ENCODE results near the gene FRS3. TPM values are rescaled to one million over a fixed set of nuclear protein-coding genes. Genes with fewer than 3 reads are reported as not detected.

The FRS3 gene
- total RNA-seq, 1 donor from 2014 or later: 3.3 TPM

GRCh38 chr6:41790045-41790444, 10.3 kb upstream of the FRS3 start:
- H3K27ac Mint-ChIP-seq (ENCODE audit: unreplicated experiment): no peak overlapping the region
- no peaks in the 10 kb centered on the region for H3K27me3 Mint-ChIP-seq (ENCODE audit: low read depth)
- no peaks in the 10 kb centered on the region for H3K36me3 Mint-ChIP-seq (ENCODE audit: low read depth)
- H3K4me1 Mint-ChIP-seq (ENCODE audit: low read depth): peaks cover 20% of the 10 kb centered on the region
- no peak overlapping the region for H3K4me3 Mint-ChIP-seq (ENCODE audit: unreplicated experiment)
- no peak for DNase-seq (ENCODE audit: low spot score)
- no peaks in the 10 kb centered on the region for H3K9me3 Mint-ChIP-seq (ENCODE audit: low read depth)
- no peak for TF ChIP-seq CTCF (IDR thresholded peaks at IDR 0.05)

GRCh38 chr6:41789390-41789724, 9.7 kb upstream of the FRS3 start:
- Mint-ChIP-seq H3K27ac (ENCODE audit: unreplicated experiment) (no peak overlapping the region), H3K4me1 (ENCODE audit: low read depth) (peaks cover 20% of the 10 kb centered on the region), H3K36me3 (ENCODE audit: low read depth) (peaks cover under 1% of the 10 kb centered on the region), H3K27me3 (ENCODE audit: low read depth) (no peaks in the 10 kb centered on the region), H3K4me3 (ENCODE audit: unreplicated experiment) (peak overlapping the region; percentile 89), H3K9me3 (ENCODE audit: low read depth) (no peaks in the 10 kb centered on the region)
- no peak for TF ChIP-seq CTCF (IDR thresholded peaks at IDR 0.05)
- DNase-seq (ENCODE audit: low spot score): no peak

DNA sequence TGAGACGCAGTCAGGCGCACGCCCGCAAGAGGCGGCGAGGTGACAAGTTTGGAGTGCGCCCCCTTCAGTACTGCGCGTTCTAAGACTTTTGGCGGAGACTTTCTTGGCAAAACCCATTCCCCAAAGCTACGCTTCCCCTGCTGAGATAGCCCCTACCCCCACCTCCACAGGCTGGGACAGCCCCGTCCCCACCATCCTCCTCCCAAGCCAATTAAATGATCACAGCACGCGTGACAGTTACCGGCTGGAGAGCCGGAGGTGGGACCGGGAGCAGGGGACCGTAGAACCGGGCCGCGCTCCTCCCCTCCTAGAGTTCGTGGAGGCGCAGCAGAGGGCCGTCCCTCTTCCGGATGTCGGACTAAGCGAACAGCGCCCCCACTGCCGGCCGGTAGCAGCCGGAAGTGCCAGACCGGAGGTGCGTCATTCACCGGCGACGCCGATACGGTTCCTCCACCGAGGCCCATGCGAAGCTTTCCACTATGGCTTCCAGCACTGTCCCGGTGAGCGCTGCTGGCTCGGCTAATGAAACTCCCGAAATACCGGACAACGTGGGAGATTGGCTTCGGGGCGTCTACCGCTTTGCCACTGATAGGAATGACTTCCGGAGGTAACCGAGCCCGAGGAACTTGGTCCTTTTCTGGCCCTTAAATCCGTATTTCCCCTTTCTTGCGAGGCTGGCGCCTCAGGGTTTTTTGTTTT, 7.7 kb upstream of the FRS3 start, which contains the start of gene TOMM6:
TOMM6 (plus strand) TSS at position 476 of the 699 bp plus-strand sequence; CDS start at position 480, 4 bp downstream.
- Mint-ChIP-seq H3K9me3 (ENCODE audit: low read depth) (no peaks in the 10 kb centered on the region), H3K27ac (ENCODE audit: unreplicated experiment) (peak within 1 kb of the TSS; percentile 98), H3K4me3 (ENCODE audit: unreplicated experiment) (peak within 1 kb of the TSS; percentile 89), H3K36me3 (ENCODE audit: low read depth) (peaks cover 3% of the 10 kb centered on the region), H3K27me3 (ENCODE audit: low read depth) (no peaks in the 10 kb centered on the region), H3K4me1 (ENCODE audit: low read depth) (peaks cover 20% of the 10 kb centered on the region)
- DNase-seq (ENCODE audit: low spot score): peak; percentile 98
- peak; percentile 88 for TF ChIP-seq CTCF (IDR thresholded peaks at IDR 0.05)

DNA sequence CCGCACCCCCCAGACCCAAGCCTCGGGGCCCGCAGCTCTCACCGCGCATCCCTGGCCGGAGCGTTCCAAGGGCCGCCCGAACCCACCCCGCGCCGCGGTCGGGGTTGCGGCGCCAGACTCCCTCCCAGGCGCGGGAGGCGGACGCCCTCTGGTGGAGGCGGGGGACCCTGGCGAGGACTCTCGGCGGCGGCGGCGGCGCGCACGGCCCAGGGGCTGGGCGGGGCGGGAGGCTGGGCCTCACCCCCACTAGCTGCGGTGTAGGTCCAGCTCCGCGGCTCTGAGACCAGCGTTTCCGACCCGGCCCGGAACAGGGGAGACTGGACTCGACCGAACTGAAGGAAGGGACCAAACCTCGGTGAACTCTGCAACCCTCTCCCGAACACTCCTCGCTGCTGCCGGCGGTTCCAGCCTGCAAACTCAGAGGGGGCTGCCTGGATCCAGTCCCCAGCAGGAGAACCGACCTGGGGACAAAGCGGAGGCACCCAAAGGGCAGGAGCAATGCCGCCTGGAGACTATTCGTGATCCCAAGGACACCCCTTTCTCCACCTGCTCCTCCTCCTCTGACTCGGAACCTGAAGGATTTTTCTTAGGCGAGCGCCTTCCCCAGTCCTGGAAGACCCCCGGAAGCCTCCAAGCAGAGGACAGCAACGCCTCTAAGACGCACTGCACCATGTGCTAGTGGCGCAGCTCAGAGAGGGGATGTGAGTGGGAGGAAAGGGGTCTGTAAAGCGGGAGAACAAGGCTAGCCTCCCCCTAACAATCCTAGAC, 6.9 kb upstream of the FRS3 start:
- H3K36me3 Mint-ChIP-seq (ENCODE audit: low read depth): peaks cover 3% of the 10 kb centered on the region
- peaks cover 18% of the 10 kb centered on the region for H3K4me1 Mint-ChIP-seq (ENCODE audit: low read depth)
- H3K9me3 Mint-ChIP-seq (ENCODE audit: low read depth): no peaks in the 10 kb centered on the region
- TF ChIP-seq CTCF (IDR thresholded peaks at IDR 0.05): peak; percentile 81
- H3K27me3 Mint-ChIP-seq (ENCODE audit: low read depth): no peaks in the 10 kb centered on the region
- peak overlapping the region; percentile 98 for H3K27ac Mint-ChIP-seq (ENCODE audit: unreplicated experiment)
- peak; percentile 92 for DNase-seq (ENCODE audit: low spot score)
- peak overlapping the region; percentile 89 for H3K4me3 Mint-ChIP-seq (ENCODE audit: unreplicated experiment)

DNA sequence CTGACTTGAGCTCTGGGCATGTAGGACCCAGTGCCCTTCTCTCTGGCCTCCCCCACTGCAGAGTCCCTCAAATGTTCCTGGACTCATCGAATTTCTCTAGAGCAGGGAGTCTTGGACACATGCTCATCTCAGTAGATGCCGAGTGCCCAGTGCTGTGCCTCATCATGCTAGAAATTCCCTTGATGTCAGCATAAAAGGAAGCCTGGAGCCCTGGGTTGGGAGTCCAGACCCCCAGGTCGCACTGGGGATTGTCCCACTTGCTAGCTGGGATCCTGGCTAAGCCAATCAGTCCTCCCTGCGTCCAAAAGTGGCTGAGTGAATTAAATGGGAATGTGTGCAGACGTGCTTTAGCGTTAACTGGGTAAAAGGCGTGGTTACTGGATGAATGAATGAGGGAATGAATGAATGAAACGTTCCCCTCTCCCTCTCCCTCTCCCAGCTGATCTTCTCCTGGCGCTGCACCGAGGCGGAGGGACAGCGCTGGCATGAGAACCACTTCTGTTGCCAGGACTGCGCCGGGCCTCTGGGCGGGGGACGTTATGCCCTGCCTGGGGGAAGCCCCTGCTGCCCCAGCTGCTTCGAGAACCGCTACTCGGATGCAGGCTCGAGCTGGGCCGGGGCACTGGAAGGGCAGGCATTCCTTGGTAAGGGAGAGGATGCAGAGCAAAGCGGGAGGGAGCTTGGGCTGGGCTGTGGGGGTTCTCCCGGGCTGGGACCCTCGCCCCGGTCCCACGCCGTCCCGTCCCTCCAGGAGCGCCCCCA, 6.2 kb upstream of the FRS3 start:
- peak; percentile 83 for DNase-seq (ENCODE audit: low spot score)
- no peak for TF ChIP-seq CTCF (IDR thresholded peaks at IDR 0.05)
- H3K4me3 Mint-ChIP-seq (ENCODE audit: unreplicated experiment): peak overlapping the region; percentile 89
- H3K4me1 Mint-ChIP-seq (ENCODE audit: low read depth): peaks cover 26% of the 10 kb centered on the region
- no peaks in the 10 kb centered on the region for H3K27me3 Mint-ChIP-seq (ENCODE audit: low read depth)
- peak overlapping the region; percentile 41 for H3K27ac Mint-ChIP-seq (ENCODE audit: unreplicated experiment)
- H3K9me3 Mint-ChIP-seq (ENCODE audit: low read depth): no peaks in the 10 kb centered on the region
- H3K36me3 Mint-ChIP-seq (ENCODE audit: low read depth): peaks cover 3% of the 10 kb centered on the region
